Measurements from ENCODE around the gene EEF1AKMT3. TPM values are rescaled to one million over a fixed set of nuclear protein-coding genes. Genes with fewer than 3 reads are reported as not detected.

EEF1AKMT3 gene
- total RNA-seq, 2 experiments from 2014 or later, result 3.7 to 3.9 TPM

- peaks cover 17% of the 10 kb centered on the region for H3K4me1 Mint-ChIP-seq
- peaks cover 3% of the 10 kb centered on the region for H3K27me3 Mint-ChIP-seq
- no peak overlapping the region for H3K27ac Mint-ChIP-seq
- no peak overlapping the region for H3K4me3 Mint-ChIP-seq
- no peaks in the 10 kb centered on the region for H3K9me3 Mint-ChIP-seq
- H3K36me3 Mint-ChIP-seq, result peaks cover 11% of the 10 kb centered on the region
- no peak for DNase-seq
Measured at GRCh38 chr12:57777367-57777766, 5.0 kb downstream of the EEF1AKMT3 start.

- no peak overlapping the region for H3K4me3 Mint-ChIP-seq
Measured at GRCh38 chr12:57777911-57778310, 5.5 kb downstream of the EEF1AKMT3 start.

GRCh38 chr12:57779736-57780135, 7.3 kb downstream of the EEF1AKMT3 start:
- DNase-seq, result no peak
- H3K36me3 Mint-ChIP-seq, result peaks cover 14% of the 10 kb centered on the region
- H3K9me3 Mint-ChIP-seq, result no peaks in the 10 kb centered on the region
- peaks cover 20% of the 10 kb centered on the region for H3K4me1 Mint-ChIP-seq
- H3K27me3 Mint-ChIP-seq, result no peaks in the 10 kb centered on the region
- H3K27ac Mint-ChIP-seq, result no peak overlapping the region
- H3K4me3 Mint-ChIP-seq, result no peak overlapping the region

More at GRCh38 chr12:57777911-57778310, 5.5 kb downstream of the EEF1AKMT3 start:
- Mint-ChIP-seq H3K9me3 (no peaks in the 10 kb centered on the region), H3K27me3 (peaks cover under 1% of the 10 kb centered on the region), H3K36me3 (peaks cover 12% of the 10 kb centered on the region), H3K27ac (no peak overlapping the region), H3K4me1 (peaks cover 16% of the 10 kb centered on the region)
- no peak for DNase-seq

GRCh38 chr12:57780284-57780897, 8.0 kb downstream of the EEF1AKMT3 start:
- no peaks in the 10 kb centered on the region for H3K27me3 Mint-ChIP-seq
- H3K36me3 Mint-ChIP-seq, result peaks cover 14% of the 10 kb centered on the region
- no peak overlapping the region for H3K27ac Mint-ChIP-seq
- H3K9me3 Mint-ChIP-seq, result no peaks in the 10 kb centered on the region
- H3K4me1 Mint-ChIP-seq, result peaks cover 20% of the 10 kb centered on the region
- no peak overlapping the region for H3K4me3 Mint-ChIP-seq
- DNase-seq, result no peak

- peaks cover 23% of the 10 kb centered on the region for H3K4me1 Mint-ChIP-seq
- no peaks in the 10 kb centered on the region for H3K9me3 Mint-ChIP-seq
- peaks cover 15% of the 10 kb centered on the region for H3K36me3 Mint-ChIP-seq
- peak overlapping the region; percentile 21 for H3K27ac Mint-ChIP-seq
- no peaks in the 10 kb centered on the region for H3K27me3 Mint-ChIP-seq
- H3K4me3 Mint-ChIP-seq, result no peak overlapping the region
- no peak for DNase-seq
Measured at GRCh38 chr12:57781244-57781643, 8.8 kb downstream of the EEF1AKMT3 start.

GRCh38 chr12:57781801-57782200, 9.4 kb downstream of the EEF1AKMT3 start:
- Mint-ChIP-seq H3K4me3 (no peak overlapping the region), H3K9me3 (no peaks in the 10 kb centered on the region), H3K36me3 (peaks cover 16% of the 10 kb centered on the region), H3K27me3 (no peaks in the 10 kb centered on the region), H3K4me1 (peaks cover 27% of the 10 kb centered on the region), H3K27ac (peak overlapping the region; percentile 21)
- DNase-seq, result no peak

- no peaks in the 10 kb centered on the region for H3K27me3 Mint-ChIP-seq
- peak overlapping the region; percentile 98 for H3K27ac Mint-ChIP-seq
- H3K4me1 Mint-ChIP-seq, result peaks cover 27% of the 10 kb centered on the region
- peaks cover 16% of the 10 kb centered on the region for H3K36me3 Mint-ChIP-seq
- no peaks in the 10 kb centered on the region for H3K9me3 Mint-ChIP-seq
- DNase-seq, result no peak
- peak overlapping the region; percentile 100 for H3K4me3 Mint-ChIP-seq
Measured at GRCh38 chr12:57782243-57782607, 9.8 kb downstream of the EEF1AKMT3 start.

- peak within 1 kb of the TSS; percentile 98 for H3K27ac Mint-ChIP-seq
- no peaks in the 10 kb centered on the region for H3K27me3 Mint-ChIP-seq
- peaks cover 20% of the 10 kb centered on the region for H3K36me3 Mint-ChIP-seq
- peak within 1 kb of the TSS; percentile 100 for H3K4me3 Mint-ChIP-seq
- H3K4me1 Mint-ChIP-seq, result peaks cover 27% of the 10 kb centered on the region
- no peaks in the 10 kb centered on the region for H3K9me3 Mint-ChIP-seq
- DNase-seq, result peak; percentile 96
Measured at GRCh38 chr12:57782608-57783465, 10.4 kb downstream of the EEF1AKMT3 start, which contains the start of gene TSFM. TSS of gene TSFM (plus strand) at chr12:57782787. CDS start at chr12:57782802, 15 bp downstream.

GRCh38 chr12:57783466-57783801, 11.0 kb downstream of the EEF1AKMT3 start:
- Mint-ChIP-seq H3K36me3 (peaks cover 20% of the 10 kb centered on the region), H3K9me3 (no peaks in the 10 kb centered on the region), H3K27me3 (no peaks in the 10 kb centered on the region), H3K4me1 (peaks cover 27% of the 10 kb centered on the region), H3K4me3 (peak overlapping the region; percentile 100), H3K27ac (peak overlapping the region; percentile 98)
- no peak for DNase-seq

GRCh38 chr12:57783861-57784260, 11.4 kb downstream of the EEF1AKMT3 start:
- Mint-ChIP-seq H3K4me1 (peaks cover 27% of the 10 kb centered on the region), H3K36me3 (peaks cover 20% of the 10 kb centered on the region), H3K9me3 (no peaks in the 10 kb centered on the region), H3K27me3 (no peaks in the 10 kb centered on the region), H3K4me3 (peak overlapping the region; percentile 72), H3K27ac (no peak overlapping the region)
- no peak for DNase-seq

GRCh38 chr12:57793920-57794319, 21.5 kb downstream of the EEF1AKMT3 start:
- peaks cover 17% of the 10 kb centered on the region for H3K4me1 Mint-ChIP-seq
- no peaks in the 10 kb centered on the region for H3K27me3 Mint-ChIP-seq
- H3K4me3 Mint-ChIP-seq, result no peak overlapping the region
- H3K9me3 Mint-ChIP-seq, result no peaks in the 10 kb centered on the region
- peak overlapping the region; percentile 49 for H3K27ac Mint-ChIP-seq
- peaks cover 22% of the 10 kb centered on the region for H3K36me3 Mint-ChIP-seq
- no peak for DNase-seq

GRCh38 chr12:57795354-57795753, 22.9 kb downstream of the EEF1AKMT3 start:
- no peak overlapping the region for H3K4me3 Mint-ChIP-seq
- DNase-seq, result no peak
- no peaks in the 10 kb centered on the region for H3K27me3 Mint-ChIP-seq
- peaks cover 24% of the 10 kb centered on the region for H3K36me3 Mint-ChIP-seq
- H3K4me1 Mint-ChIP-seq, result peaks cover 17% of the 10 kb centered on the region
- H3K9me3 Mint-ChIP-seq, result no peaks in the 10 kb centered on the region
- no peak overlapping the region for H3K27ac Mint-ChIP-seq

GRCh38 chr12:57796996-57797395, 24.6 kb downstream of the EEF1AKMT3 start:
- no peaks in the 10 kb centered on the region for H3K9me3 Mint-ChIP-seq
- DNase-seq, result no peak
- no peaks in the 10 kb centered on the region for H3K27me3 Mint-ChIP-seq
- H3K4me3 Mint-ChIP-seq, result no peak overlapping the region
- peaks cover 23% of the 10 kb centered on the region for H3K36me3 Mint-ChIP-seq
- peak overlapping the region; percentile 5 for H3K27ac Mint-ChIP-seq
- peaks cover 17% of the 10 kb centered on the region for H3K4me1 Mint-ChIP-seq

- Mint-ChIP-seq H3K27me3 (no peaks in the 10 kb centered on the region), H3K27ac (no peak overlapping the region), H3K4me1 (peaks cover 15% of the 10 kb centered on the region), H3K9me3 (no peaks in the 10 kb centered on the region), H3K4me3 (no peak overlapping the region), H3K36me3 (peaks cover 20% of the 10 kb centered on the region)
- DNase-seq, result no peak
Measured at GRCh38 chr12:57797933-57798332, 25.5 kb downstream of the EEF1AKMT3 start.

GRCh38 chr12:57800965-57801364, 28.6 kb downstream of the EEF1AKMT3 start:
- H3K27ac Mint-ChIP-seq, result no peak overlapping the region
- no peaks in the 10 kb centered on the region for H3K27me3 Mint-ChIP-seq
- peaks cover 11% of the 10 kb centered on the region for H3K36me3 Mint-ChIP-seq
- no peaks in the 10 kb centered on the region for H3K9me3 Mint-ChIP-seq
- DNase-seq, result no peak
- H3K4me3 Mint-ChIP-seq, result no peak overlapping the region
- H3K4me1 Mint-ChIP-seq, result peaks cover 7% of the 10 kb centered on the region

Measured in activated naive CD8-positive, alpha-beta T cell treated with anti-CD3 and anti-CD28 coated beads for 36 hours (primary cell).